ENCODE data around the gene RELT. TPM values are rescaled to one million over a fixed set of nuclear protein-coding genes. Genes with fewer than 3 reads are reported as not detected.

RELT gene
- total and polyA plus RNA-seq, 7 donors: 0.28 to 9.3 (median 1.1) TPM

GRCh38 chr11:73422886-73423285 is 46.7 kb downstream of the RELT start:
- no peak for TF ChIP-seq CTCF (IDR thresholded peaks at IDR 0.05)
- no peak for TF ChIP-seq POLR2A (IDR thresholded peaks at IDR 0.05)
- no peak for TF ChIP-seq POLR2AphosphoS5 (IDR thresholded peaks at IDR 0.05)
- no peak for TF ChIP-seq EP300 (IDR thresholded peaks at IDR 0.05)
- no peak overlapping the region for H3K4me3 ChIP-seq
- no peaks in the 10 kb centered on the region for H3K27me3 ChIP-seq
- WGBS, 2 donors: 91 to 93% methylated on average over 4 of the region's 4 CpGs
- peaks cover 0 to 16% (median 4%) of the 10 kb centered on the region in 4 donors for H3K4me1 ChIP-seq
- H3K36me3 ChIP-seq: peaks cover 0 to 14% (median 5%) of the 10 kb centered on the region in 4 donors
- DNase-seq: no peak
- H3K27ac ChIP-seq: no peak overlapping the region
- no peaks in the 10 kb centered on the region for H3K9me3 ChIP-seq
- intact Hi-C loops (cut with DNase I): no loop called here

DNA sequence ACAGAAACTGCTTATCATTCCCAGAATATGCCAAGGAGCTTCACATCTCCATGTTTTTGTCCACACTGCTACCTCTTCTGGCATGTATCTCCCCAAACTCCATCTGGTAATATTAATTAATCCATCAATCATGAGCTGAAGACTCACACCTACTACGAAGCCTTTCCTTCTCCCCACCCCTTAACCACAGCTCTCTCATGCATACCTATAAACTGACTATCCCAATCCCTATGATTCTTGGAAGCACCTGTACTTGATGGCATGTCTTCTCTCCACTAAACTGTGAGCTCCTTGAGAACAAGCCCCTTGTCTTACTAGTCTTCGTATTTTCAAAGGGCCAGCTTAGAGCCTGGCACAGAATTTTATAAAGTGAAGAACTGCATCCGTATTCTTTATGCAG is 47.3 kb downstream of the RELT start:
- Histone ChIP-seq H3K4me1 (peaks cover 0 to 16% (median 4%) of the 10 kb centered on the region in 4 donors), H3K9me3 (no peaks in the 10 kb centered on the region), H3K27me3 (no peaks in the 10 kb centered on the region), H3K36me3 (peaks cover 0 to 8% (median under 1%) of the 10 kb centered on the region in 4 donors), H3K27ac (no peak overlapping the region), H3K4me3 (no peak overlapping the region)
- WGBS, 2 donors: 94 to 95% methylated on average over 3 of the region's 3 CpGs
- intact Hi-C loops (cut with DNase I): no loop called here
- no peak for DNase-seq
- no peak for TF ChIP-seq POLR2A (IDR thresholded peaks at IDR 0.05)
- no peak for TF ChIP-seq EP300 (IDR thresholded peaks at IDR 0.05)
- TF ChIP-seq CTCF (IDR thresholded peaks at IDR 0.05): no peak
- no peak for TF ChIP-seq POLR2AphosphoS5 (IDR thresholded peaks at IDR 0.05)

- TF ChIP-seq EP300 (IDR thresholded peaks at IDR 0.05) (no peak), POLR2AphosphoS5 (IDR thresholded peaks at IDR 0.05) (no peak), CTCF (IDR thresholded peaks at IDR 0.05) (no peak), POLR2A (IDR thresholded peaks at IDR 0.05) (no peak)
- 81 to 84% methylated on average over 1 of the region's 1 CpG for WGBS, 2 donors
- no peak overlapping the region for H3K27ac ChIP-seq
- H3K27me3 ChIP-seq: no peaks in the 10 kb centered on the region
- DNase-seq: no peak
- intact Hi-C loops (cut with DNase I): no loop called here
- H3K4me1 ChIP-seq: peaks cover 0 to 16% (median 4%) of the 10 kb centered on the region in 4 donors
- H3K9me3 ChIP-seq: no peaks in the 10 kb centered on the region
- no peaks in the 10 kb centered on the region for H3K36me3 ChIP-seq
- H3K4me3 ChIP-seq: no peak overlapping the region
Observed at GRCh38 chr11:73425108-73425507, 48.9 kb downstream of the RELT start.

GRCh38 chr11:73426219-73426850 is 50.1 kb downstream of the RELT start:
- intact Hi-C loops (cut with DNase I): no loop called here
- H3K36me3 ChIP-seq: no peaks in the 10 kb centered on the region
- WGBS, 2 donors: 85 to 89% methylated on average over 2 of the region's 2 CpGs
- H3K9me3 ChIP-seq: no peaks in the 10 kb centered on the region
- peak overlapping the region in 2 of 4 donors; percentile 0 to 49 for H3K27ac ChIP-seq
- peaks cover 0 to 16% (median 4%) of the 10 kb centered on the region in 4 donors for H3K4me1 ChIP-seq
- no peak for DNase-seq
- no peak for TF ChIP-seq POLR2AphosphoS5 (IDR thresholded peaks at IDR 0.05)
- no peak for TF ChIP-seq CTCF (IDR thresholded peaks at IDR 0.05)
- no peak for TF ChIP-seq EP300 (IDR thresholded peaks at IDR 0.05)
- no peak for TF ChIP-seq POLR2A (IDR thresholded peaks at IDR 0.05)
- no peak overlapping the region for H3K4me3 ChIP-seq
- no peaks in the 10 kb centered on the region for H3K27me3 ChIP-seq

DNA sequence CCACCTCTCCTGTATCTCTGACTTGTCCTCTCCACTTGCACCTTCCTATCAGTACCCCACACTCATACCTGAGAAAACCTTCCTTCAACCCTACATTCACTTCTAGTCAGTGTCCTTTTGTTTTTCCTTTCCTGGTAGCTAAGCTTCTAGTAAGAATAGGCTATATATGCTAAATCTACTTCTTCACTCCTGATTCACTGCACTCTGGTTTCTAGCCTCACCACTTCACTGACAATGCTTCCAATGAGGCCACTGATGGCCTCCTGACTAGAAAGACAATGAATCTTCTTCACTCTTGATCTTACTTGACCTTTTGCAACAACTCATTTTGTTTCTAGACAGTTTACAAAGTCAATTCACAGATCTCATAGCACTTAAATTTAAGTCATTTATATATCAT is 52.0 kb downstream of the RELT start:
- Histone ChIP-seq H3K36me3 (no peaks in the 10 kb centered on the region), H3K27me3 (no peaks in the 10 kb centered on the region), H3K4me3 (no peak overlapping the region), H3K4me1 (peaks cover 0 to 16% (median 4%) of the 10 kb centered on the region in 4 donors), H3K27ac (no peak overlapping the region), H3K9me3 (no peaks in the 10 kb centered on the region)
- no peak for TF ChIP-seq POLR2A (IDR thresholded peaks at IDR 0.05)
- TF ChIP-seq POLR2AphosphoS5 (IDR thresholded peaks at IDR 0.05): no peak
- no peak for TF ChIP-seq CTCF (IDR thresholded peaks at IDR 0.05)
- no peak for TF ChIP-seq EP300 (IDR thresholded peaks at IDR 0.05)
- DNase-seq: no peak
- intact Hi-C loops (cut with DNase I): no loop called here
